Endodermal cell (in vitro differentiated cells): Measurements from ENCODE around the gene IGFBP5. TPM values are rescaled to one million over a fixed set of nuclear protein-coding genes. Genes with fewer than 3 reads are reported as not detected.

Experiments used
- DNase-seq: peaks from one replicate; pipeline ENCODE4 v3.0.0-alpha.2; 2017
- H3K27ac ChIP-seq: 2 replicates; pipeline ENCODE4 v1.5.1; 2013; ENCODE audit warnings: mild to moderate bottlenecking, low read depth, low read length, moderate library complexity
- H3K27me3 ChIP-seq: 2 replicates; pipeline ENCODE4 v1.6.1; 2013; ENCODE audit warnings: mild to moderate bottlenecking, low read length, moderate library complexity; ENCODE audit not compliant: insufficient read depth, control insufficient read depth, poor library complexity, severe bottlenecking
- H3K36me3 ChIP-seq: 2 replicates; pipeline ENCODE4 v1.7.0; 2013; ENCODE audit warnings: mild to moderate bottlenecking, low read length, moderate library complexity; ENCODE audit not compliant: control insufficient read depth, insufficient read depth
- H3K4me1 ChIP-seq: one replicate; pipeline ENCODE4 v1.7.0; 2013; ENCODE audit warnings: low read length; ENCODE audit not compliant: control insufficient read depth, insufficient read depth
- H3K4me3 ChIP-seq: 2 replicates; pipeline ENCODE4 v1.5.1; 2013; ENCODE audit warnings: mild to moderate bottlenecking, low read length, moderate library complexity
- H3K9ac ChIP-seq: 2 replicates; pipeline ENCODE4 v1.6.1; 2013; ENCODE audit warnings: mild to moderate bottlenecking, low read length, moderate library complexity; ENCODE audit not compliant: poor library complexity, severe bottlenecking; ENCODE audit errors: extremely low read depth
- H3K9me3 ChIP-seq: 2 replicates; pipeline ENCODE4 v1.6.1; 2013; ENCODE audit warnings: mild to moderate bottlenecking, low read length, moderate library complexity; ENCODE audit not compliant: control insufficient read depth
- H3K27ac Mint-ChIP-seq: 2 replicates; pipeline ENCODE4 v1.8.0; 2020; ENCODE audit warnings: mixed read lengths
- H3K27me3 Mint-ChIP-seq: 2 replicates; pipeline ENCODE4 v1.8.0; 2021; ENCODE audit warnings: mild to moderate bottlenecking, mixed read lengths; ENCODE audit not compliant: insufficient read depth
- H3K36me3 Mint-ChIP-seq: 2 replicates; pipeline ENCODE4 v1.8.0; 2020; ENCODE audit warnings: low read depth, mixed read lengths
- H3K4me1 Mint-ChIP-seq: 2 replicates; pipeline ENCODE4 v1.8.0; 2020; ENCODE audit warnings: mixed read lengths
- H3K4me3 Mint-ChIP-seq: 2 replicates; pipeline ENCODE4 v1.8.0; 2020; ENCODE audit warnings: mild to moderate bottlenecking, moderate library complexity, mixed read lengths
- H3K9me3 Mint-ChIP-seq: 2 replicates; pipeline ENCODE4 v1.8.0; 2020; ENCODE audit warnings: mild to moderate bottlenecking, mixed read lengths
- CTCF ChIP-seq: fragments of 200-600 bp; sonication (generic); conservative IDR thresholded peaks from 2 replicates; pipeline ENCODE4 v1.5.0; 2021; ENCODE audit warnings: antibody characterized with exemption, mild to moderate bottlenecking
- WGBS, 2 experiments: methylation state at CpG; one replicate each; pipeline versions ENCODE4 v1.1.5 to v1.1.7; 2013; ENCODE audit warnings: missing lambda C conversion rate in 2 of 2, mixed read lengths in 1 of 2; ENCODE audit not compliant: insufficient coverage in 1 of 2, insufficient read length in 1 of 2; 5-methylcytosine and 5-hydroxymethylcytosine counted together
- total RNA-seq, 2 donors: library from RNA; stranded (reverse); fragmentation: NEBNext Ultra II Directional in 1 of 2; extraction: Animal tissue kit (Norgen Biotek cat#: 25700) in 1 of 2; gene quantifications; 2 replicates in 1 of 2; 3 replicates in 1 of 2; pipeline ENCODE4 v1.2.1, GENCODE V29; 2021

The IGFBP5 gene
- total RNA-seq, 2 donors from 2014 or later, result 3.6 to 8.9 TPM

- H3K27me3 ChIP-seq, result no peaks in the 10 kb centered on the region
- no peak overlapping the region for H3K4me3 ChIP-seq
- no peak overlapping the region for H3K27ac Mint-ChIP-seq
- H3K9ac ChIP-seq, result no peak overlapping the region
- no peak for TF ChIP-seq CTCF
- no peaks in the 10 kb centered on the region for H3K9me3 Mint-ChIP-seq
- no peaks in the 10 kb centered on the region for H3K4me1 ChIP-seq
- H3K27me3 Mint-ChIP-seq, result no peaks in the 10 kb centered on the region
- H3K36me3 Mint-ChIP-seq, result peaks cover 22% of the 10 kb centered on the region
- no peak for DNase-seq
- no peak overlapping the region for H3K4me3 Mint-ChIP-seq
- H3K36me3 ChIP-seq, result peaks cover 42% of the 10 kb centered on the region
- no peak overlapping the region for H3K27ac ChIP-seq
- H3K9me3 ChIP-seq, result no peaks in the 10 kb centered on the region
- 92 to 93% methylated on average over 6 of the region's 6 CpGs for WGBS, 2 experiments
- H3K4me1 Mint-ChIP-seq, result no peaks in the 10 kb centered on the region
These were observed 36.1 kb downstream of the IGFBP5 start for GRCh38 chr2:216659276-216659675.

- 95 to 98% methylated on average over 4 to 6 of the region's 6 CpGs for WGBS, 2 experiments
- no peaks in the 10 kb centered on the region for H3K27me3 Mint-ChIP-seq
- Histone ChIP-seq H3K36me3 (peaks cover 40% of the 10 kb centered on the region), H3K9me3 (no peaks in the 10 kb centered on the region), H3K27ac (no peak overlapping the region), H3K4me1 (no peaks in the 10 kb centered on the region), H3K9ac (no peak overlapping the region), H3K4me3 (no peak overlapping the region), H3K27me3 (no peaks in the 10 kb centered on the region)
- H3K4me3 Mint-ChIP-seq, result no peak overlapping the region
- H3K9me3 Mint-ChIP-seq, result no peaks in the 10 kb centered on the region
- H3K4me1 Mint-ChIP-seq, result no peaks in the 10 kb centered on the region
- DNase-seq, result no peak
- peaks cover 22% of the 10 kb centered on the region for H3K36me3 Mint-ChIP-seq
- no peak for TF ChIP-seq CTCF
- H3K27ac Mint-ChIP-seq, result no peak overlapping the region
These were observed 36.6 kb downstream of the IGFBP5 start for GRCh38 chr2:216658757-216659156.

GRCh38 chr2:216657980-216658379 lies 37.4 kb downstream of the IGFBP5 start:
- no peak for DNase-seq
- Histone ChIP-seq H3K9me3 (no peaks in the 10 kb centered on the region), H3K27ac (no peak overlapping the region), H3K9ac (no peak overlapping the region), H3K36me3 (peaks cover 34% of the 10 kb centered on the region), H3K4me1 (no peaks in the 10 kb centered on the region), H3K27me3 (no peaks in the 10 kb centered on the region), H3K4me3 (no peak overlapping the region)
- Mint-ChIP-seq H3K36me3 (peaks cover 22% of the 10 kb centered on the region), H3K27me3 (no peaks in the 10 kb centered on the region), H3K4me3 (no peak overlapping the region), H3K4me1 (no peaks in the 10 kb centered on the region), H3K9me3 (no peaks in the 10 kb centered on the region), H3K27ac (no peak overlapping the region)
- WGBS, 2 experiments, result 90 to 96% methylated on average over 4 to 7 of the region's 7 CpGs
- no peak for TF ChIP-seq CTCF
